Endothelial cell of umbilical vein (primary cell): ENCODE results near the gene MMP28. TPM values are rescaled to one million over a fixed set of nuclear protein-coding genes. Genes with fewer than 3 reads are reported as not detected.

ENCODE experiments used
- BruUV-seq: library from RNA; stranded (reverse); fragments of 400-500 nt; replicated peaks from 2 replicates; lab custom pipeline; 2021; lab: Mats Ljungman, UMichigan
- CTCF ChIA-PET: fragments of 300-600, 350-600 bp; sonication (Branson Sonifier 250); formaldehyde crosslinking; loops from one replicate; lab custom pipeline; 2021; ENCODE audit warnings: antibody characterized with exemption, inconsistent platforms; lab: Charles Lee
- POLR2A ChIA-PET: fragments of 300-600, 350-600 bp; sonication (Branson Sonifier 250); formaldehyde crosslinking; loops from one replicate; lab custom pipeline; 2021; ENCODE audit warnings: antibody characterized with exemption, inconsistent platforms; lab: Charles Lee
- DNase-seq: peaks from one replicate; pipeline ENCODE4 v3.0.0-alpha.2; 2011; ENCODE audit warnings: low read depth, low spot score
- FAIRE-seq: peaks from 2 replicates; lab custom pipeline; 2011; peaks lifted over from hg19 to GRCh38; lab: Jason Lieb, UNC
- H2AFZ ChIP-seq: 2 replicates; pipeline ENCODE4 v1.6.0; 2012; ENCODE audit warnings: low read depth, low read length, control low read depth, inconsistent platforms
- H3K27ac ChIP-seq: 2 replicates; pipeline ENCODE4 v1.5.1; 2011; ENCODE audit warnings: low read depth, mild to moderate bottlenecking, control low read depth, low read length, moderate library complexity; ENCODE audit not compliant: insufficient read depth
- H3K27me3 ChIP-seq, 2 experiments: 2 replicates each; pipeline versions ENCODE4 v1.6.0 to v1.6.1; 2011; ENCODE audit warnings: low read length in 2 of 2, mixed read lengths in 1 of 2; ENCODE audit not compliant: control insufficient read depth in 2 of 2, insufficient read depth in 2 of 2
- H3K36me3 ChIP-seq, 2 experiments: 2 replicates in 1 of 2; 3 replicates in 1 of 2; pipeline ENCODE4 v1.5.1; 2011; ENCODE audit warnings: low read length in 2 of 2, mild to moderate bottlenecking in 1 of 2, moderate library complexity in 1 of 2; ENCODE audit not compliant: control insufficient read depth in 2 of 2, insufficient read depth in 2 of 2; ENCODE audit errors: extremely low read depth in 1 of 2
- H3K4me1 ChIP-seq: 3 replicates; pipeline ENCODE4 v1.5.1; 2011; ENCODE audit warnings: mild to moderate bottlenecking, low read length; ENCODE audit not compliant: control insufficient read depth, insufficient read depth; ENCODE audit errors: extremely low read depth
- H3K4me2 ChIP-seq: 2 replicates; pipeline ENCODE4 v1.6.1; 2011; ENCODE audit warnings: low read length, control low read depth, mixed read lengths; ENCODE audit not compliant: insufficient read depth
- H3K4me3 ChIP-seq, 3 experiments: fragments of 200-600 bp in 1 of 3; sonication (generic), shearing (Covaris generic) in 1 of 3; replicated peaks in 1 of 3; 2 replicates each; pipeline ENCODE4 v1.5.1; 2011 to 2016; ENCODE audit warnings: control low read depth in 3 of 3, low read length in 3 of 3, mild to moderate bottlenecking in 2 of 3, inconsistent platforms in 1 of 3, low read depth in 1 of 3, moderate library complexity in 1 of 3; ENCODE audit not compliant: insufficient read depth in 1 of 3
- H3K79me2 ChIP-seq: 2 replicates; pipeline ENCODE4 v1.6.0; 2012; ENCODE audit warnings: low read length, inconsistent platforms; ENCODE audit not compliant: control insufficient read depth, insufficient read depth
- H3K9ac ChIP-seq: replicated peaks from 2 replicates; pipeline ENCODE3; 2011; ENCODE audit warnings: low read length, control low read depth; ENCODE audit not compliant: insufficient read depth; ENCODE audit errors: extremely low read depth
- H3K9me1 ChIP-seq: replicated peaks from 3 replicates; pipeline ENCODE4 v1.6.0; 2011; ENCODE audit warnings: mild to moderate bottlenecking, low read length; ENCODE audit not compliant: control insufficient read depth, insufficient read depth; ENCODE audit errors: extremely low read depth
- H3K9me3 ChIP-seq: replicated peaks from 2 replicates; pipeline ENCODE4 v1.5.1; 2012; ENCODE audit warnings: low read length, inconsistent platforms; ENCODE audit not compliant: control insufficient read depth, insufficient read depth
- H4K20me1 ChIP-seq: replicated peaks from 2 replicates; pipeline ENCODE3; 2011; ENCODE audit warnings: mild to moderate bottlenecking, low read length; ENCODE audit not compliant: control insufficient read depth, insufficient read depth; ENCODE audit errors: extremely low read depth
- EZH2 ChIP-seq: IDR thresholded peaks from 2 replicates; pipeline ENCODE4 v1.6.1; 2012; ENCODE audit warnings: borderline replicate concordance, low read depth, mild to moderate bottlenecking, moderate library complexity, low read length, inconsistent platforms; ENCODE audit not compliant: severe bottlenecking
- FOS ChIP-seq: IDR thresholded peaks from 2 replicates; pipeline ENCODE4 v1.6.1; 2011; ENCODE audit warnings: mild to moderate bottlenecking, low read length, moderate library complexity, borderline replicate concordance; ENCODE audit not compliant: insufficient read depth
- GATA2 ChIP-seq: IDR thresholded peaks from 2 replicates; pipeline ENCODE4 v1.7.0; 2011; ENCODE audit warnings: low read depth, mild to moderate bottlenecking, moderate library complexity, mixed read lengths, low read length; ENCODE audit not compliant: insufficient read length, insufficient read depth
- JUN ChIP-seq: IDR thresholded peaks from 2 replicates; pipeline ENCODE4 v1.6.1; 2011; ENCODE audit warnings: borderline replicate concordance, low read depth; ENCODE audit not compliant: insufficient read length, insufficient read depth
- MAX ChIP-seq: IDR thresholded peaks from 2 replicates; pipeline ENCODE4 v1.6.1; 2011; ENCODE audit not compliant: insufficient read depth, insufficient read length
- MYC ChIP-seq: IDR thresholded peaks from one replicate; pipeline ENCODE4 v1.6.1; 2011; ENCODE audit warnings: mild to moderate bottlenecking, low read depth, low read length
- POLR2A ChIP-seq: IDR thresholded peaks from 2 replicates; pipeline ENCODE4 v1.6.1; 2012; ENCODE audit warnings: low read depth, mild to moderate bottlenecking, control low read depth, low read length
- POLR2AphosphoS5 ChIP-seq: IDR thresholded peaks from 2 replicates; pipeline ENCODE4 v1.6.1; 2012; ENCODE audit warnings: low read depth, mild to moderate bottlenecking, control low read depth, low read length, moderate library complexity; ENCODE audit not compliant: insufficient read depth
- dilution Hi-C: fragments of 300-500 bp; cut with MboI; formaldehyde crosslinking; loops from one replicate; pipeline ENCODE4 v1.15.0; 2019; ENCODE audit warnings: low sequenced_read_pairs; ENCODE audit not compliant: extremely low pct_ligation_motif_present
- intact Hi-C: fragments of 100-400 bp; cut with micrococcal nuclease; formaldehyde crosslinking; loops from one replicate; pipeline ENCODE4 v1.10.0; 2022
- polyA plus RNA-seq, 4 experiments: library from polyadenylated mRNA; depleted of rRNA in 3 of 4; stranded (reverse) in 3 of 4; unstranded in 1 of 4; fragments of >200 nt; gene quantifications; 2 replicates each; pipeline versions ENCODE4 v1.2.1 to v1.2.3, GENCODE V29; 2011 to 2012; ENCODE audit warnings: missing spikeins in 1 of 4
- total RNA-seq: library from RNA; stranded (reverse); gene quantifications from 2 replicates; pipeline ENCODE4 v1.2.3, GENCODE V29; 2021
- TF ChIP-seq, protein P1 (sequence below), 2 donors: IDR thresholded peaks; 1 replicate in 1 of 2; 2 replicates in 1 of 2; pipeline ENCODE4 v1.5.1; 2011; ENCODE audit warnings: low read length in 2 of 2, mild to moderate bottlenecking in 2 of 2, moderate library complexity in 2 of 2, control low read depth in 1 of 2, inconsistent platforms in 1 of 2, low read depth in 1 of 2; ENCODE audit not compliant: insufficient read depth in 1 of 2; ENCODE audit errors: extremely low read depth in 1 of 2

MMP28 gene
- total and polyA plus RNA-seq, 2 donors (not counting 3 experiments of a cell fraction or from before 2014, with no cell fraction given) = 6.1 to 7.1 TPM

DNA sequence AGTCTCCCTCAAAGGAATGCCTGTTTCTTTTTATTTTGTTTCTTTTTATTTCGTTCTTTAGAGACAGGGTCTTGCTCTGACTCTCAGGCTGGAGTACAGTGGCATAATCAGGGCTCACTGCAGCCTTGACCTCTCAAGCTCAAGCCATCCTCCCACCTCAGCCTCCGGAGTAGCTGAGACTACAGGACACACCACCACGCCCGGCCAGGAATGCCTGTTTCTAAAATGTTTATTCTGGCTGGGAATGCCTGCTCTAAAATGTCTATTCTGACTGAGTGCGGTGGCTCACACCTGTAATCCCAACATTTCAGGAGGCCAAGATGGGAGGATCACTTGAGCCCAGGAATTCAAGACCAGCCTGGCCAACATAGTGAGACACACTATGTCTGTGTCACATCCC, 2.5 kb upstream of the MMP28 start:
- H3K36me3 ChIP-seq = no peaks in the 10 kb centered on the region
- H4K20me1 ChIP-seq = no peaks in the 10 kb centered on the region
- H3K27me3 ChIP-seq = peaks cover 24 to 47% of the 10 kb centered on the region in 2 experiments
- CTCF ChIA-PET = interaction anchor here (0.9 to 8.1 kb wide), 2 partner anchors 11 to 34 kb away, joined by 3 to 68 read pairs; no protein-coding TSS in a partner anchor
- no peaks in the 10 kb centered on the region for H3K9me3 ChIP-seq
- dilution Hi-C loops = no loop called here
- FAIRE-seq = no peak
- H3K9me1 ChIP-seq = no peaks in the 10 kb centered on the region
- BruUV-seq = no TSS peak
- H3K79me2 ChIP-seq = no peaks in the 10 kb centered on the region
- intact Hi-C loops = no loop called here
- H3K27ac ChIP-seq = no peak overlapping the region
- H3K4me3 ChIP-seq = no peak overlapping the region
- DNase-seq = no peak
- TF ChIP-seq POLR2A (no peak), GATA2 (no peak), MAX (no peak), POLR2AphosphoS5 (no peak), JUN (no peak), MYC (no peak), EZH2 (no peak), FOS (no peak)
- TF ChIP-seq, protein P1, sequence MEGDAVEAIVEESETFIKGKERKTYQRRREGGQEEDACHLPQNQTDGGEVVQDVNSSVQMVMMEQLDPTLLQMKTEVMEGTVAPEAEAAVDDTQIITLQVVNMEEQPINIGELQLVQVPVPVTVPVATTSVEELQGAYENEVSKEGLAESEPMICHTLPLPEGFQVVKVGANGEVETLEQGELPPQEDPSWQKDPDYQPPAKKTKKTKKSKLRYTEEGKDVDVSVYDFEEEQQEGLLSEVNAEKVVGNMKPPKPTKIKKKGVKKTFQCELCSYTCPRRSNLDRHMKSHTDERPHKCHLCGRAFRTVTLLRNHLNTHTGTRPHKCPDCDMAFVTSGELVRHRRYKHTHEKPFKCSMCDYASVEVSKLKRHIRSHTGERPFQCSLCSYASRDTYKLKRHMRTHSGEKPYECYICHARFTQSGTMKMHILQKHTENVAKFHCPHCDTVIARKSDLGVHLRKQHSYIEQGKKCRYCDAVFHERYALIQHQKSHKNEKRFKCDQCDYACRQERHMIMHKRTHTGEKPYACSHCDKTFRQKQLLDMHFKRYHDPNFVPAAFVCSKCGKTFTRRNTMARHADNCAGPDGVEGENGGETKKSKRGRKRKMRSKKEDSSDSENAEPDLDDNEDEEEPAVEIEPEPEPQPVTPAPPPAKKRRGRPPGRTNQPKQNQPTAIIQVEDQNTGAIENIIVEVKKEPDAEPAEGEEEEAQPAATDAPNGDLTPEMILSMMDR (IDR thresholded peaks at IDR 0.05; ENCODE audit: extremely low read depth in 1 of 2, insufficient read depth in 1 of 2, low read depth in 1 of 2, low read length in 2 of 2) = no peak
- POLR2A ChIA-PET = no interaction called here
- no peak overlapping the region for H2AFZ ChIP-seq
- H3K4me2 ChIP-seq = no peak overlapping the region
- no peak overlapping the region for H3K9ac ChIP-seq
- peaks cover 30% of the 10 kb centered on the region for H3K4me1 ChIP-seq
